A549 (cell line): ENCODE results near the gene FBXO7.

Experiments used
- BCL3 ChIP-seq: fragments of >200 bp; sonication (Bioruptor Twin); formaldehyde crosslinking; IDR thresholded peaks from 3 replicates; pipeline ENCODE4 v1.6.1; 2016
- BHLHE40 ChIP-seq: IDR thresholded peaks from 2 replicates; pipeline ENCODE4 v1.6.1; 2012; ENCODE audit warnings: low read depth, low read length, inconsistent platforms
- CTCF ChIP-seq: fragments of >200 bp; sonication (Bioruptor Twin); formaldehyde crosslinking; IDR thresholded peaks from 3 replicates; pipeline ENCODE4 v1.5.1; 2016
- ELK1 ChIP-seq: fragments of 150-350 bp; IDR thresholded peaks from 2 replicates; pipeline ENCODE4 v1.6.1; 2014; ENCODE audit warnings: low read depth, mild to moderate bottlenecking, low read length
- EP300 ChIP-seq, 2 experiments: fragments of >200 bp; sonication (Bioruptor Twin); formaldehyde crosslinking; IDR thresholded peaks; 2 replicates in 1 of 2; 3 replicates in 1 of 2; pipeline ENCODE4 v1.6.1; 2016 to 2017
- GATA3 ChIP-seq: IDR thresholded peaks from 2 replicates; pipeline ENCODE4 v1.6.1; 2012; ENCODE audit warnings: borderline replicate concordance
- HMGXB4 ChIP-seq: fragments of 250-450 bp; sonication (Bioruptor Pico); IDR thresholded peaks from 2 replicates; pipeline ENCODE4 v1.5.0; 2021; ENCODE audit warnings: mild to moderate bottlenecking, moderate library complexity, borderline replicate concordance
- MAFK ChIP-seq: fragments of 450-650 bp; IDR thresholded peaks from 2 replicates; pipeline ENCODE4 v1.6.1; 2014; ENCODE audit not compliant: partially characterized antibody
- POLR2A ChIP-seq: IDR thresholded peaks from 2 replicates; pipeline ENCODE4 v1.6.1; 2012; ENCODE audit warnings: mild to moderate bottlenecking, low read length
- RAD21 ChIP-seq, 2 experiments: fragments of >200 bp in 1 of 2; sonication (Bioruptor Twin) in 1 of 2; formaldehyde crosslinking in 1 of 2; IDR thresholded peaks in 1 of 2; conservative IDR thresholded peaks in 1 of 2; 2 replicates in 1 of 2; 3 replicates in 1 of 2; pipeline ENCODE4 v1.6.1; 2012 to 2018; ENCODE audit warnings: inconsistent platforms in 1 of 2
- REST ChIP-seq: fragments of 200-600 bp; sonication (generic); IDR thresholded peaks from 2 replicates; pipeline ENCODE4 v1.6.1; 2016; ENCODE audit warnings: antibody characterized with exemption, mild to moderate bottlenecking, moderate library complexity
- USF2 ChIP-seq: fragments of 450-650 bp; IDR thresholded peaks from 2 replicates; pipeline ENCODE4 v1.6.1; 2014; ENCODE audit warnings: antibody characterized with exemption

GRCh38 chr22:32478994-32479393 lies 4.4 kb downstream of the FBXO7 start:
- TF ChIP-seq CTCF (no peak), ELK1 (no peak), GATA3 (no peak), RAD21 (conservative IDR thresholded peaks at IDR 0.05 in 1 of 2, IDR thresholded peaks at IDR 0.05 in 1 of 2) (no peak), BHLHE40 (no peak), EP300 (IDR thresholded peaks at IDR 0.05) (no peak), HMGXB4 (no peak), POLR2A (no peak), MAFK (no peak), USF2 (no peak), BCL3 (no peak), REST (no peak)
